ENCODE measurements around the gene SDK2. TPM values are rescaled to one million over a fixed set of nuclear protein-coding genes. Genes with fewer than 3 reads are reported as not detected.
A peak's percentile ranks its signal among the peaks of the same experiment; 100 is the strongest.

Gene SDK2
- total RNA-seq, 1 experiment from 2014 or later, result 0.67 TPM

DNA sequence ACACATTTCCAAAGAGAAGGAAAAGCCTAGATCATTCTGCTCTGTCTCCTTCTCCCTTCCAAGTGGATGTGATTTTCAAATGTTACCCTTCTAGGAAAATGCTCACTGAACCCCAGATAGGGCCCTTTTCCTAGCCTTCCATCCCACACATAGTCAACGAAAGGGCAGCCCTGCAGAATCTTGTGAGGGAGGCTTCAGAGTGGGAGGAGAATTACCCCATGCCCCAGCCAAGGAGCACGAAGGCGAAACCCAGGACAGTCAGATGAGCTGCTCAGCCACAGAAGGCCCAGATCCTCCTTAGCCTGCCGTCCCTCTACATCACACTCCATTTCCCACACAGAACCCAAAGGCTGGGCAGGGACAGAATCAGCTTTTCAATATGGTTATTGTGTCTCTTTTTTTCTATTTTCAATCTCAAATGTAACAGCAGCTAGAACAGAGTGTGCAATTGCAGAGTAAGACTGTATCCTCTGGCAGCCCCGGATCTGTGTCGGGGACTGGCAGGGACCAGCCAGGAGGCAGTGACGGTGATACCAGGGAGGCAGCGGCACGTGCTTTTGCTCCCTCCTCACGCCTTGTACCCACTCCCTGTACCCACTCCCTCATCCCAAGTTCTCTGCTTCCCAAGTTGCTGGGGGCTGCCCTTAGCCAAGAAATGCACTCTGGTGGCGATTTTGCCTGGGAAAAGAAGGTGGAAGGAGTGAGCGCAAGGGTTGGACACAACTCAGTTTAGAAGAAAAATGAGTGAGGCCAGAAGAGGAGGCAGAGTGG, 3.7 kb upstream of the SDK2 start:
- ChIA-PET POLR2A (ENCODE audit: low non-redundant PET) (no interaction called here), CTCF (no interaction called here)
- BruUV-seq (replicated peaks), result no TSS peak
- no peaks in the 10 kb centered on the region for H3K36me3 ChIP-seq (ENCODE audit: insufficient read depth, low read length, poor library complexity, severe bottlenecking)
- peaks cover 63% of the 10 kb centered on the region for H3K27me3 ChIP-seq (replicated peaks; ENCODE audit: insufficient read depth, low read depth, low read length, poor library complexity)
- no peak overlapping the region for H3K27ac ChIP-seq (ENCODE audit: low read depth, low read length, poor library complexity, severe bottlenecking)
- H3K4me1 ChIP-seq (ENCODE audit: insufficient read depth, low read length, poor library complexity, severe bottlenecking), result peaks cover 15% of the 10 kb centered on the region
- no peak overlapping the region for H3K4me3 ChIP-seq (ENCODE audit: low read depth, low read length, poor library complexity, severe bottlenecking)
- no peak for DNase-seq (ENCODE audit: low spot score)
- intact Hi-C loops (cut with micrococcal nuclease; ENCODE audit: unreplicated experiment), result no loop called here
- H3K9me3 ChIP-seq (ENCODE audit: low read depth, low read length, poor library complexity, severe bottlenecking), result no peaks in the 10 kb centered on the region
- no peak for TF ChIP-seq EZH2 (IDR thresholded peaks at IDR 0.05; ENCODE audit: borderline replicate concordance, low read depth, low read length, poor library complexity, severe bottlenecking)
- no peak for TF ChIP-seq CTCF (conservative IDR thresholded peaks at IDR 0.05; ENCODE audit: low read depth, low read length)

GRCh38 chr17:73647301-73647695, 3.1 kb upstream of the SDK2 start:
- Histone ChIP-seq H3K4me1 (ENCODE audit: insufficient read depth, low read length, poor library complexity, severe bottlenecking) (peaks cover 21% of the 10 kb centered on the region), H3K9me3 (ENCODE audit: low read depth, low read length, poor library complexity, severe bottlenecking) (no peaks in the 10 kb centered on the region), H3K36me3 (ENCODE audit: insufficient read depth, low read length, poor library complexity, severe bottlenecking) (no peaks in the 10 kb centered on the region), H3K27ac (ENCODE audit: low read depth, low read length, poor library complexity, severe bottlenecking) (no peak overlapping the region), H3K4me3 (ENCODE audit: low read depth, low read length, poor library complexity, severe bottlenecking) (no peak overlapping the region), H3K27me3 (replicated peaks; ENCODE audit: insufficient read depth, low read depth, low read length, poor library complexity) (peaks cover 70% of the 10 kb centered on the region)
- BruUV-seq (replicated peaks), result no TSS peak
- ChIA-PET CTCF (interaction anchor here (0.8 kb wide), 2 partner anchors 9 to 218 kb away, joined by 3 to 21 read pairs; no protein-coding TSS in a partner anchor), POLR2A (ENCODE audit: low non-redundant PET) (no interaction called here)
- TF ChIP-seq CTCF (conservative IDR thresholded peaks at IDR 0.05; ENCODE audit: low read depth, low read length) (no peak), EZH2 (IDR thresholded peaks at IDR 0.05; ENCODE audit: borderline replicate concordance, low read depth, low read length, poor library complexity, severe bottlenecking) (no peak)
- no peak for DNase-seq (ENCODE audit: low spot score)
- intact Hi-C loops (cut with micrococcal nuclease; ENCODE audit: unreplicated experiment), result no loop called here

DNA sequence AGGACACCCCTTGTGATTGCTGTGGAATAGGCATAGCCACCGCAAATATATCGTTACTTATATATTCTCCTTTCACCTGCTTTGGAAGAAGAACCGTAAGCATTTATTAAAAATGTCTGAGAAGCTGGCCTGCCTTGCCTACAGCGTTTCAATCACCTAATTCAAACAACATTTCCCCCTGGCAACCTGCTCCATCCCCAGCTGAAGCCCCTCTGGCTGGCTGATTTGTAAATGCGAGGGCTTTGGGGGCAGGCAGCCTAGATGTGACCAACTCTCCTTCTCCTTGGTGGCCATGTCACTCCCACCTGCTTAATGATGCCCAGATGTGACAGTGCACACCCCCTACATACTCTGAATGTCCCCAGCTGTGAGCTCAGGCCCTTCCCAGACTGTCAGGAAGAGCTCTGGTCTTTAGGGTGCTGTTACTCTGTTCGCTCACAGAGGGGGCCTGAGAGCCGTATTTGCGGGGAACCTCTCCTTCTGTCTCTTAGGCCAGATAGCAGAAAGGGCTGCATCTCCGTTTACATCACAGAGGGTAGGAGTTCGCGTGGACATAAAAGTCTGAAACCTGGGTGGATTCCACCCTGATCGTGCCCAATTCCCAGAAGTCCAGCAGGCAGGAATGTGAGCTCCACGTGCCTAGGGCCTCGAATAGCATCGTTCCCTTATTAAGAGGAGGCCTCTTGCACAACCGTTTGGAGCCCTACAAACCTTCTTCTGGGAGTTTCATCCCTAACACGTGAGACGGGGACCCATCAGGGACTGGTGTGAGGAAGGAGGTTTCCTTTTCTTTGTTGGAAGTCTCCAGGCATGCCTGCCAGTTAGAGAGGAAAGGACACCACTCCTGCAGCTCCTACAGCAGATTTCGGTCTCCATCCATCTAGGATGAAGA, 2.4 kb upstream of the SDK2 start:
- TF ChIP-seq CTCF (conservative IDR thresholded peaks at IDR 0.05; ENCODE audit: low read depth, low read length) (0 out of 2 replicates have a peak, but pooled peaks have one; percentile 10), EZH2 (IDR thresholded peaks at IDR 0.05; ENCODE audit: borderline replicate concordance, low read depth, low read length, poor library complexity, severe bottlenecking) (no peak)
- H3K4me3 ChIP-seq (ENCODE audit: low read depth, low read length, poor library complexity, severe bottlenecking), result no peak overlapping the region
- BruUV-seq (replicated peaks), result no TSS peak
- no peaks in the 10 kb centered on the region for H3K9me3 ChIP-seq (ENCODE audit: low read depth, low read length, poor library complexity, severe bottlenecking)
- ChIA-PET POLR2A (ENCODE audit: low non-redundant PET) (no interaction called here), CTCF (interaction anchor here (0.8 to 1.0 kb wide), 3 partner anchors 10 to 217 kb away, joined by 3 to 21 read pairs (median 4); no protein-coding TSS in a partner anchor)
- H3K36me3 ChIP-seq (ENCODE audit: insufficient read depth, low read length, poor library complexity, severe bottlenecking), result no peaks in the 10 kb centered on the region
- H3K4me1 ChIP-seq (ENCODE audit: insufficient read depth, low read length, poor library complexity, severe bottlenecking), result peaks cover 28% of the 10 kb centered on the region
- DNase-seq (ENCODE audit: low spot score), result peak; percentile 28
- intact Hi-C loops (cut with micrococcal nuclease; ENCODE audit: unreplicated experiment), result no loop called here
- peaks cover 74% of the 10 kb centered on the region for H3K27me3 ChIP-seq (replicated peaks; ENCODE audit: insufficient read depth, low read depth, low read length, poor library complexity)
- no peak overlapping the region for H3K27ac ChIP-seq (ENCODE audit: low read depth, low read length, poor library complexity, severe bottlenecking)
